CD4-positive, alpha-beta T cell treated with Interleukin-15 for 4 hours (primary cell): ENCODE measurements around the gene TTC7B.

Source experiments
- DNase-seq: peaks from one replicate; pipeline ENCODE4 v3.0.0-alpha.2; 2020; ENCODE audit warnings: low spot score

The TTC7B gene

GRCh38 chr14:90616881-90617280, 199.3 kb downstream of the TTC7B start:
- no peak for DNase-seq

DNA sequence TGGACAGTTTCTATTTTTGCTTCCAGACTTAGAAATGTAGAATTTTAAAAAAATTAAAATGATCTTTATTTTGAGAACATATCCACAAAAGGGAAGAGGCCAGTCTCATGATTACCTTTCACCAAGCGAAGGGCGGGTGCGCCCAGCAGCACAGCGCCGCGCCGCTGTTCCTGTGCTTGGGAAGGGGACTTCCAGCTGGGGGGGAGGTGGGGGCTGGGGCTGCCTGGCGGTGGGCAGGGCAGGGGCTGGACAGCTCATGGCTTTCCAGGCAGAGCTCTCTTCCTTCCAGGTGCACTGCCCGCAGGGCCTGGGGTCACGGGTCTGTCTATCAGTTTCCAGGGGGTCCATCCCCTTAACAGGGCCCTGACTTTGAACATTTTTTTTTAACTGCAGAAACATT, 199.9 kb downstream of the TTC7B start:
- DNase-seq = no peak

GRCh38 chr14:90615517-90616060, 200.6 kb downstream of the TTC7B start:
- no peak for DNase-seq

DNA sequence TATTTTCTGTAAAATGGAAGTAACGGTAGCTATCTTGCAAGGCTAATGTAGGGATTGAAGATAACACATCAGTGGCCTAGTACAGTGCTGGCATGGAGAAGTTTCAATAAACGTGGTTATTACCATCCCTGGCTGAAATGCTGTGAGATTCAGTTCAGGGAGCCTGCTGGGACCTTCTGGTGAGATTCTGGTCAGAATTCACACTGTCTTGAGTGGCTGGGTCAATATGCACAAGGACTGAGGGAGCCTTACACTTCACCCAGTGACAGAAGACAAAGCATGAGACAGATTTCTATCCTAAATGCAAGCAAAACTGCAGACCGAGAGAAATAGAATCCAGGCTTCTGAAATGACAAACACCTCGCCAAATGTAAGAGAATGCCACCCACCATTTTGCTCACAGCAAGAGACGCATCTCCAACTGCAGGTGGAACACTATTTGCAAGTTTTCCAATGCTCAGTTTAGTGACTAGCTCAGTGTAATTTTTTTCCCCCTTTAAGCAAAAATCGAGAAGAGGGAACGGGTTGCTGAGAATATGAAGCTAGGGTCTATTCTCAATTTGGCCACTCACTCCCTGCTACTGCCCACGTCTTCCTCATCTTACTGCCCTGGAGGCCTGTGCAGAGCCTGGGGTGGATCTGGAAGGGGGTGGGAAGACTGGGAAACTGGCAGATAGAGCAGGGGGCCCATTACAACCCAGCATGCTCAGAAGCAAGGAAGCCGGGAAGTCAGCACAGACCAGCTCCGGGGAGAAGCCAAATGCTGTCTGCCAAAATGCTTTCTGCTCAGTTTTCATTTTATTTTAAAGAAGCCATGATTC, 201.3 kb downstream of the TTC7B start:
- no peak for DNase-seq

DNA sequence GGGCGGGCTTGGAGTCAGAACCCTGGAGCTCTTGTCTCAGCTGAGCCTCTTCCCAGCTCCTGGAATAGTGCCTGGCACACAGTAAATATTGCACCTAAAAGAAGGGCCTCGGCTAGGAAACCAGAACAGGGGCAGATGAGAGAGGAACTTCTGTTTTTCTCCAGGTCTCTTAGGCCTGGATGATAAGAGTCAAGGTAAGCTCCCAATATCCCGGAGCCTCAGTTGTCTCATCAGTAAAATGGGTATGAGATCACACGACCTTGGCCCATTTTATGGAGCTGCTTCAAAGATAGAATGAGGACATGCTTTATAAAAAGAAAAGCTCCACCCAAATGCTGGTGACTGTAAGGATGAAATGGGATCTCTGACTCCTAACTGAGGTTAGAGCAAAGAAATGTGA, 202.2 kb downstream of the TTC7B start:
- DNase-seq = no peak

DNA sequence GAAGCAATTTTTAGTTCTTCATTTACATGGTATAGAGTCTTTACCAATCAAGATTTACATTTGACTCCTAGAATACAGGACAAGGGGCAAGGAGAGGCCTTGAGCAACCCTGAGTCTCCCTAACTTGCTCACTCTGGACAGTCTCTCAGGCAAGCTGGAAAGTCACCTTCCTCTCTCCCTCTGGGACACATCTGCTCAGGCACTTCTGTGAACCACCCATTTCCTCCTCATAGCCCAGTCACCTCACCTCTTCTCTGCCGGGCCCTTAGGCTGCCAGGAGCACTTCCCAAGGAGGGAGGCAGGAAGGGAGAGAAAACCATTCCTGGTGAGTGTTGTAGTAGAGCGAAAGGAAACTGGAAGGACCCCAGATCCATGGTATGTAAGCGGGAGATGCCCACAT, 202.8 kb downstream of the TTC7B start:
- DNase-seq = no peak

- no peak for DNase-seq
Observed at GRCh38 chr14:90612801-90613200, 203.4 kb downstream of the TTC7B start.

DNA sequence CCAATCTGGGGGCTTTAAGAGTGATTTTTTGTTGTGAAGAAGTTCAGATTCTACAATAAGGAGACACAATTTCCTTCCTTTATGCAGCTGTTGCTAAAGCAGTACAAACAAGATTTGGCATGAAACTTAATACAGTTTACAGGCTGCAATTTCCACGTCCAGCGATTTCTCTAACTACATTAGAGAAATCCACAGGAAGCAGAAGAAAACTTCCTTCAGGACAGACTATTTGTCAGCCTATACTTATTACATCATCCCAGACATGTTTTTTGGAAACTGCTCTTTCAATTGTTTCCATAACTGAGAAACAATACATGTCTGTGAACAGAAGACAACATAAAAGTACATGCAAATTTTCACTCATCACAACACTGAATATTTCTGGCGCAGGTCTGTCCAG, 204.3 kb downstream of the TTC7B start:
- DNase-seq = no peak

DNA sequence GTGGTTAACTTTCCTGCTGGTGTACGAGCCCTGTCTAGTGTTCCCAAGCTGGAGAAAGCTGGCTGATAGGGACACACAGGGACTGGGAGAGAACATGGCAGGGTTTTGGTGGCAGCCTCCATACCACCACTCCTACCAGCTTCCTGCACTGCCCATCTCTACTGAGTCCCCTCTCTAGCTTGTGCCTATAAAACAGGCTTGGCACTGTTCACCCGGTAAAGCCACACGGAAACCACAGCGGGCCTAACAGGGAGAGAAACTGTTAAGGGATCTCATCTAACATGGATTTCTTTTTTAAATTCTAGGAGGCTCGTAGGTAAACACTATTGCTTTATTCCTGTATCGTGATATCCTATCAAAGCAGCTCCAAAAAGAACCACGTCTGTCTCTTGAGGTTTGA, 204.7 kb downstream of the TTC7B start:
- DNase-seq = no peak

DNA sequence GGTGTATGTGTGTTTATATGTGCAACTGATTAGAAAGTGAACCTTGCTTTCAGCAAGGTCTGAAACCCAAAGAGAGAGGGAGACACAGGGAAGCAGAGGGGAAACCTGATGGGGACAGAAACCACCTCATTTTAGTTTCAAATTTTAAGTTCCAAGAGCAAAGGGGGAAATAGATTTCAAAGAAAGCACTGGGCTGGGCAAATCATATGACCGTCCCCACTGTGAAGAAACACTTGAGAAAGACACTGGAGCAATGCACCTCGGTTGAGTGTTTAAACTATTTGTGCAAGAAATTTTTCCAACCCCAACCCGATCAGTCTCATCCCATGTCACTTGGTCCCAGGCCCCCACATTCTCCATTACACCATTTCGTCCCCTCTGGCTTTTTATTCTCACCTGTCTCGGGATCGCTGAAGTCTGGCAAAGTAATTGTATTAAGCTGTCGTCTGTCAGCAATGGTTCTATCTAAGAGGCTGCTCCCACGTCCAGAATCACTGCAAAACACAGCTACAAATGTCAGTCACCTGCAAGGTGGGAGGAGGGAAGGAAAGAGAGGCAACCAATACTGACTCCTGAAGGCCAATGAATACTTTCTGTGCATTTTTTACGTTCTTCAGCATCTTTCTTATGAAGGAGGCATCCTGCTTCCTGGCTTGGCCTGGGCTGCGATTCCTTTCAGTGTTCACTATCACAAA, 205.7 kb downstream of the TTC7B start:
- DNase-seq = no peak

- no peak for DNase-seq
Observed at GRCh38 chr14:90609376-90609775, 206.9 kb downstream of the TTC7B start.

- DNase-seq = no peak
Observed at GRCh38 chr14:90608929-90609341, 207.3 kb downstream of the TTC7B start.

DNA sequence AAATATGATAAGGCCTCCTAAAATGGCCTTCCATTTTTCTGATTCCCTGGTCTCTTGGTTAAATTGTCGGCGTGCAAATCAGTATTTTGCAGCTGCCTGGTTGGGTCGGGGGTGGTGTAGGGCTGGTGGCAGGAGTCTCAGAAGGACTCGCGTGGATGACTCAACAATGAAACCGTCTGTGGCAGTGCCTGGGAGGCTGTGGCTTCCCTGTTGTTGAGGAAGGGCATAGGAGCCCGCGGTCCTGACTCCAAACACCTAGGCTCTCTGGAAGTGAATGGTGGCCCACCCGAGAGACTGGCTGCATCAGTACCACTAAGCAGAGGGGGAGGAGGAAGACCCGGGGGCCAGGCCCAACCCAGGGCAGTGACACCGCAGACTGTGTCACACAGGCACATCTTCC, 207.9 kb downstream of the TTC7B start:
- no peak for DNase-seq

- no peak for DNase-seq
Observed at GRCh38 chr14:90607141-90607540, 209.1 kb downstream of the TTC7B start.

DNA sequence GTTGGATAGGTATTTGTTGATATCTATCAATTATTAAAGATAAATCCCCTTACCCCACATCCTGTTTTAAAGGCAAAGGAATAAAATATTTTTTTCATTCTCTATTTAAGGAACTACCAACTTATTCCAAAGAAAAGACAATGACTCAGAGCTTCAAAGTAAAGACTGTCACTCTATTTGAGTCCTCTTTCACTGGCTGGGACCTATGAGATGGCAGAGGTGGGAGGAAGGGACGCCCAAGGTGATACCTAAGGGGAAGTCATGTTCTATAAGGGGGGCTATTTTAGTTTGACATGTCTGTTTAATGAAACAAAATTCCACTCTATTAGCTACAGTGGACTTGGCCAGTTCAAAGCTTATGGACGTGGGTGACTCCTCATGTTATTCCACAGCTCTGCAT, 209.8 kb downstream of the TTC7B start:
- no peak for DNase-seq

DNA sequence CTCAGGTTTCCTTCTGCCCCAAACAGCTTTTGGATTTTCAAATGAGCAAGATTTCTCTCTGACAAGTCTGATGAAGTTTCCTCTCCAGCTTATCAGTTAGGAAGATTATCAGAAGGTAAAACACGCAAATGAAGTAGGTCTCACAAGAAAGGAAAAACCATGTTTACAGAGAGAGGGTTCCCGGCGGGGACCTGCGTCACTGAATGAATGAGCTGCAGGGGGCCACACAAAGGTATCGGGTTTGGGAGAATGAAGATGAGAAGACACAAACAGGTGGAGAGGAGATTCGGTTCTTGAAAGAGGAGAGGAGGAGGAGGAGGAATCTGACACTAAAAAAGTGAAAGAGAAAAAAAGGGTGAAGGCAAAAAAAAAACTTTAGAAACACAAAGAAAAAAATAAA, 210.8 kb downstream of the TTC7B start:
- no peak for DNase-seq

- no peak for DNase-seq
Observed at GRCh38 chr14:90604356-90604755, 211.9 kb downstream of the TTC7B start.

DNA sequence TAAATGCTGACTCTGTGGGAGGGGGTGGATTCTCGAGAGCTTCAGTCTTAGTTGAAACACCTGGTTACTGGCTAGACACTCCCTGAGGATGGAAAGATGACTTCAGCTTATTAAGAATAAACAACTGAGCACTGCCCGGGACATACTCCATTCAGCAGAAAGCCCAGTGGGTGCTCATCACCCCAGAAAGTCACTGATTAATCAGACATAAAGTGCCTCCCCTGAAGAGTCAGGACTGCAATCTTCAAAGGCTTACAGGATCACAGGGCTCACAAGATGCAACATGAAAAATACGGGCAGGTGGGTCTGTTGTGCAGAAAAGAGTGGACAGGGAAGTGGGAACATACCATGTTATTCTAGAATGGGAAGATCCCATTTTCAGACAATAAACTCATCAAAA, 212.4 kb downstream of the TTC7B start:
- DNase-seq = no peak

- DNase-seq = no peak
Observed at GRCh38 chr14:90603336-90603735, 212.9 kb downstream of the TTC7B start.

GRCh38 chr14:90602088-90602687, 214.0 kb downstream of the TTC7B start:
- DNase-seq = no peak

DNA sequence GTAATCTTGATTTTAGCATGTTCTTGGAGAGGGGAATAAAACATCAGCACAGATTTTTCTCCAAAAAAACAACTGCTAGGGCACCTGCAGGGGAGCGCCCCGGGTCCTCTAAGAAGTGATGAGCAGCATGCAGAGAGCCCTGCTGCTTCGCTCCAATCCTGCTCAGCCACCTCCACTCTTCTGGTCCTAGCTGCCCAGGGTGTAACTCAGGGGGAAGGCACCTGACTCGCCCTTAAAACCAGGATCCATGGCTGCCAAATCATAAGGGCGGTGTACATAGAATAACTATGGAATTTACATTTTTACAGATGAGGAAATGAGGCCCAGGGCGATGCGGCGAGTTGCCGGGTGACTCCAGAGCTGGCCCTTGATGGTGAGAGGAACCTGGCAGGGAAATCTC, 214.7 kb downstream of the TTC7B start:
- DNase-seq = no peak

- no peak for DNase-seq
Observed at GRCh38 chr14:90600619-90601018, 215.6 kb downstream of the TTC7B start.
